HepG2 (cell line): Measurements from ENCODE around the gene PLXNB2. TPM values are rescaled to one million over a fixed set of nuclear protein-coding genes. Genes with fewer than 3 reads are reported as not detected.

Experiments used
- CEBPB ChIP-seq: IDR thresholded peaks from 2 replicates; pipeline ENCODE4 v1.6.1; 2011; ENCODE audit warnings: low read depth, low read length, improper control_type of control experiment, borderline replicate concordance
- FOSL2 ChIP-seq: sonication (generic); formaldehyde crosslinking; IDR thresholded peaks from 2 replicates; pipeline ENCODE4 v1.4.0; 2020; ENCODE audit warnings: missing genetic modification reagents
- PAF1 ChIP-seq: IDR thresholded peaks from 2 replicates; pipeline ENCODE4 v1.6.1; 2016; ENCODE audit warnings: missing genetic modification reagents, missing compliant biosample characterization
- RBAK ChIP-seq: sonication (generic); formaldehyde crosslinking; IDR thresholded peaks from 2 replicates; pipeline ENCODE4 v1.5.1; 2020; ENCODE audit warnings: mild to moderate bottlenecking, missing genetic modification reagents
- REST ChIP-seq, 2 experiments: IDR thresholded peaks; 2 replicates each; pipeline ENCODE4 v1.6.1; 2011 to 2012; ENCODE audit warnings: low read length in 2 of 2, borderline replicate concordance in 1 of 2, low read depth in 1 of 2, mild to moderate bottlenecking in 1 of 2, moderate library complexity in 1 of 2
- SMARCC2 ChIP-seq: fragments of 450-650 bp; IDR thresholded peaks from 2 replicates; pipeline ENCODE4 v1.6.1; 2017; ENCODE audit warnings: antibody characterized with exemption, mild to moderate bottlenecking
- SRF ChIP-seq: IDR thresholded peaks from 2 replicates; pipeline ENCODE4 v1.6.1; 2011; ENCODE audit warnings: mild to moderate bottlenecking, low read depth, low read length, moderate library complexity
- SUZ12 ChIP-seq: fragments of 150-350 bp; IDR thresholded peaks from 2 replicates; pipeline ENCODE4 v1.6.1; 2014; ENCODE audit warnings: low read depth, low read length
- ZFP37 ChIP-seq: sonication (generic); formaldehyde crosslinking; IDR thresholded peaks from 2 replicates; pipeline ENCODE4 v1.4.0; 2020; ENCODE audit warnings: missing genetic modification reagents, borderline replicate concordance
- ZMAT3 ChIP-seq: sonication (generic); formaldehyde crosslinking; conservative IDR thresholded peaks from 2 replicates; pipeline ENCODE4 v1.7.0; 2021; ENCODE audit warnings: missing genetic modification reagents
- ZNF329 ChIP-seq: sonication (generic); formaldehyde crosslinking; IDR thresholded peaks from 2 replicates; pipeline ENCODE4 v1.9.0; 2021; ENCODE audit warnings: low read depth, mild to moderate bottlenecking, missing genetic modification reagents
- polyA plus RNA-seq, 8 experiments: library from polyadenylated mRNA; depleted of rRNA in 3 of 8; stranded (reverse) in 7 of 8; unstranded in 1 of 8; fragments of >200 nt; fragmentation: Illumina TruSeq in 4 of 8; extraction: Trizol in 4 of 8; gene quantifications; 2 replicates each; pipeline versions ENCODE4 v1.2.1 to v1.2.3, GENCODE V29; 2011 to 2016; ENCODE audit warnings: low read depth in 4 of 8, missing spikeins in 1 of 8, mixed read lengths in 1 of 8; ENCODE audit not compliant: insufficient read depth in 1 of 8
- total RNA-seq, 5 experiments: library from RNA; depleted of rRNA; stranded (reverse); fragments of >200 nt; fragmentation: Illumina TruSeq; extraction: Trizol; gene quantifications; 2 replicates each; pipeline ENCODE4 v1.2.3, GENCODE V29; 2016; ENCODE audit warnings: low read depth in 1 of 5
- TF ChIP-seq, protein P1 (sequence below): sonication (generic); formaldehyde crosslinking; IDR thresholded peaks from 2 replicates; pipeline ENCODE4 v1.4.0; 2020; ENCODE audit warnings: mild to moderate bottlenecking, missing genetic modification reagents
- TF ChIP-seq, protein P2 (sequence below): sonication (generic); formaldehyde crosslinking; IDR thresholded peaks from 2 replicates; pipeline ENCODE4 v1.8.1; 2022; ENCODE audit warnings: low read depth, mild to moderate bottlenecking, missing genetic modification reagents

PLXNB2 gene
- total and polyA plus RNA-seq, 2 of the 13 experiments (the other 11 are each of a cell fraction or from before 2014, with no cell fraction given) = 32.6 to 68.9 TPM

GRCh38 chr22:50293441-50294318 is 13.8 kb downstream of the PLXNB2 start (continued):
- TF ChIP-seq ZNF329 (CRISPR knock-in tag) (no peak), PAF1 (CRISPR knock-in tag) (no peak), ZFP37 (CRISPR knock-in tag) (no peak), FOSL2 (CRISPR knock-in tag) (peak; percentile 62), CEBPB (no peak), SMARCC2 (no peak), REST (IDR thresholded peaks at IDR 0.05; ENCODE audit: borderline replicate concordance in 1 of 2, low read depth in 1 of 2, low read length in 2 of 2) (peak in 1 of 2 experiments; percentile 30; a peak in 1 of 4 replicates), SRF (no peak), RBAK (CRISPR knock-in tag) (peak; percentile 74; the same call in 1 of the 2 replicates), ZMAT3 (CRISPR knock-in tag) (peak; percentile 54; the same call in 1 of the 2 replicates), SUZ12 (no peak)
- TF ChIP-seq, protein P1, sequence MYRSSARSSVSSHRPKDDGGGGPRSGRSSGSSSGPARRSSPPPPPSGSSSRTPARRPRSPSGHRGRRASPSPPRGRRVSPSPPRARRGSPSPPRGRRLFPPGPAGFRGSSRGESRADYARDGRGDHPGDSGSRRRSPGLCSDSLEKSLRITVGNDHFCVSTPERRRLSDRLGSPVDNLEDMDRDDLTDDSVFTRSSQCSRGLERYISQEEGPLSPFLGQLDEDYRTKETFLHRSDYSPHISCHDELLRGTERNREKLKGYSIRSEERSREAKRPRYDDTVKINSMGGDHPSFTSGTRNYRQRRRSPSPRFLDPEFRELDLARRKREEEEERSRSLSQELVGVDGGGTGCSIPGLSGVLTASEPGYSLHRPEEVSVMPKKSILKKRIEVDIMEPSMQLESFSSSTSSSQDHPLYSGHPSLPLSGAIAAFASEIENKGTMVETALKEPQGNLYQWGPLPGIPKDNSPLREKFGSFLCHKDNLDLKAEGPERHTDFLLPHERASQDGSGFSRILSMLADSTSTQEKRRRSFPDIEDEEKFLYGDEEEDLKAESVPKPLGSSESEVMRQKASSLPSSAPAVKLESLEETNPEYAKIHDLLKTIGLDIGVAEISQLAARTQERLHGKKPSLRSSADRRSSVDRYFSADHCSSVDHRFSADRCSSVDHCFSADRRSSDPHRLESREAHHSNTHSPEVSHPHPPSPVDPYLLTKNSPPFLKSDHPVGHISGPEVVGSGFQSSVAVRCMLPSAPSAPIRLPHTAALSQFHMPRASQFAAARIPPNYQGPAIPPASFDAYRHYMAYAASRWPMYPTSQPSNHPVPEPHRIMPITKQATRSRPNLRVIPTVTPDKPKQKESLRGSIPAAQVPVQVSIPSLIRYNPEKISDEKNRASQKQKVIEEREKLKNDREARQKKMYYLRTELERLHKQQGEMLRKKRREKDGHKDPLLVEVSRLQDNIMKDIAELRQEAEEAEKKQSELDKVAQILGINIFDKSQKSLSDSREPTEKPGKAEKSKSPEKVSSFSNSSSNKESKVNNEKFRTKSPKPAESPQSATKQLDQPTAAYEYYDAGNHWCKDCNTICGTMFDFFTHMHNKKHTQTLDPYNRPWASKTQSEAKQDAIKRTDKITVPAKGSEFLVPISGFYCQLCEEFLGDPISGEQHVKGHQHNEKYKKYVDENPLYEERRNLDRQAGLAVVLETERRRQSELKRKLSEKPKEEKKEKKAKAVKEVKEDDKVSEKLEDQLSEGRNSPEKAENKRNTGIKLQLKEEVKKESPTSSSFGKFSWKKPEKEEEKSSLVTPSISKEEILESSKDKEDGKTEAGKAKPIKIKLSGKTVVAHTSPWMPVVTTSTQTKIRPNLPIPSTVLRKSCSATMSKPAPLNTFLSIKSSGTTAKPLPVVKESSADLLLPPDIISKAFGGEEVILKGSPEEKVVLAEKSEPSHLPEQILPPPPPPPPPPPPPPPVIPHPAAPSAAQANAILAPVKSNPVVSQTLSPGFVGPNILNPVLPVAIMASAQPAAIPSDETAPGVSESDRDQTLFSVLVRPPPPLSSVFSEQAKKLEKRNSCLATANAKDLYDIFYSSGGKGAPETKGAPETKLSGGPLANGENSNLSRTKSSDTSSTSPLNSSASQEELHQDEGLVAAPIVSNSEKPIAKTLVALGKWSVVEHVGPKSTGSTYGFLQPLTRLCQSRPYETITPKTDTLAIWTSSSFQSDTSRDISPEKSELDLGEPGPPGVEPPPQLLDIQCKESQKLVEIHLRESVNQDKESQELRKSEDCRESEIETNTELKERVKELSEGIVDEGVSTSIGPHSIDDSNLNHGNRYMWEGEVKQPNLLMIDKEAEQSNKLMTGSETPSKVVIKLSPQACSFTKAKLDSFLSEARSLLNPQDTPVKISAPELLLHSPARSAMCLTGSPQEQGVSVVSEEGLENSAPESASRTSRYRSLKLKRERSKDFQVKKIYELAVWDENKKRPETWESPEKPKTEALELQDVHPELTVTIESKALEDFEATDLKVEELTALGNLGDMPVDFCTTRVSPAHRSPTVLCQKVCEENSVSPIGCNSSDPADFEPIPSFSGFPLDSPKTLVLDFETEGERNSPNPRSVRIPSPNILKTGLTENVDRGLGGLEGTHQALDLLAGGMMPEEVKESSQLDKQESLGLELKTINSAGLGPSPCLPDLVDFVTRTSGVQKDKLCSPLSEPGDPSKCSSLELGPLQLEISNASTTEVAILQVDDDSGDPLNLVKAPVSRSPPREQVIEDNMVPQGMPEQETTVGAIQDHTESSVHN (CRISPR knock-in tag) = no peak; the same call in 1 of the 2 replicates
- TF ChIP-seq, protein P2, sequence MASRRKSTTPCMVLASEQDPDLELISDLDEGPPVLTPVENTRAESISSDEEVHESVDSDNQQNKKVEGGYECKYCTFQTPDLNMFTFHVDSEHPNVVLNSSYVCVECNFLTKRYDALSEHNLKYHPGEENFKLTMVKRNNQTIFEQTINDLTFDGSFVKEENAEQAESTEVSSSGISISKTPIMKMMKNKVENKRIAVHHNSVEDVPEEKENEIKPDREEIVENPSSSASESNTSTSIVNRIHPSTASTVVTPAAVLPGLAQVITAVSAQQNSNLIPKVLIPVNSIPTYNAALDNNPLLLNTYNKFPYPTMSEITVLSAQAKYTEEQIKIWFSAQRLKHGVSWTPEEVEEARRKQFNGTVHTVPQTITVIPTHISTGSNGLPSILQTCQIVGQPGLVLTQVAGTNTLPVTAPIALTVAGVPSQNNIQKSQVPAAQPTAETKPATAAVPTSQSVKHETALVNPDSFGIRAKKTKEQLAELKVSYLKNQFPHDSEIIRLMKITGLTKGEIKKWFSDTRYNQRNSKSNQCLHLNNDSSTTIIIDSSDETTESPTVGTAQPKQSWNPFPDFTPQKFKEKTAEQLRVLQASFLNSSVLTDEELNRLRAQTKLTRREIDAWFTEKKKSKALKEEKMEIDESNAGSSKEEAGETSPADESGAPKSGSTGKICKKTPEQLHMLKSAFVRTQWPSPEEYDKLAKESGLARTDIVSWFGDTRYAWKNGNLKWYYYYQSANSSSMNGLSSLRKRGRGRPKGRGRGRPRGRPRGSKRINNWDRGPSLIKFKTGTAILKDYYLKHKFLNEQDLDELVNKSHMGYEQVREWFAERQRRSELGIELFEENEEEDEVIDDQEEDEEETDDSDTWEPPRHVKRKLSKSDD (CRISPR knock-in tag) = 0 out of 2 replicates have a peak, but pooled peaks have one; percentile 50
